Right atrium auricular region (tissue), 2 donors: ENCODE data around the gene BRD3OS. TPM values are rescaled to one million over a fixed set of nuclear protein-coding genes. Genes with fewer than 3 reads are reported as not detected.

Experiments used
- DNase-seq: peaks from one replicate; pipeline ENCODE4 v3.0.0-alpha.2; 2019; ENCODE audit warnings: low spot score
- H3K27ac ChIP-seq, 2 donors: fragments of 200-600 bp; sonication (generic); 1 replicate in 1 of 2; 2 replicates in 1 of 2; pipeline ENCODE4 v1.5.1; 2016 to 2019
- H3K27me3 ChIP-seq, 2 donors: fragments of 200-600 bp; sonication (generic); one replicate each; pipeline versions ENCODE4 v1.5.1 to v1.6.0; 2017 to 2019
- H3K36me3 ChIP-seq: fragments of 200-600 bp; sonication (generic); one replicate; pipeline ENCODE4 v1.5.1; 2016
- H3K4me1 ChIP-seq, 2 donors: fragments of 200-600 bp; sonication (generic); one replicate each; pipeline versions ENCODE4 v1.5.1 to v1.6.0; 2017 to 2019
- H3K4me3 ChIP-seq, 2 donors: fragments of 200-600 bp; sonication (generic); 1 replicate in 1 of 2; 2 replicates in 1 of 2; pipeline ENCODE4 v1.5.1; 2017 to 2019; ENCODE audit warnings: mild to moderate bottlenecking in 1 of 2, moderate library complexity in 1 of 2
- H3K9me3 ChIP-seq, 2 donors: fragments of 200-600 bp; sonication (generic); one replicate each; pipeline ENCODE4 v1.5.1; 2019
- CTCF ChIP-seq, 2 donors: fragments of 200-600 bp; sonication (generic); IDR thresholded peaks; one replicate each; pipeline ENCODE4 v1.5.1; 2019; ENCODE audit warnings: antibody characterized with exemption in 2 of 2
- total RNA-seq, 2 donors: library from RNA; depleted of rRNA; stranded (reverse); fragments of >200 nt; gene quantifications; one replicate each; pipeline ENCODE4 v1.1.0, GENCODE V29; 2016

Gene BRD3OS
- total RNA-seq, 2 donors from 2014 or later, result 7.8 to 11.2 TPM

- no peak for DNase-seq
- no peak for TF ChIP-seq CTCF (IDR thresholded peaks at IDR 0.05)
- no peaks in the 10 kb centered on the region for H3K9me3 ChIP-seq
Observed at GRCh38 chr9:134007150-134007549, 18.1 kb upstream of the BRD3OS start.

GRCh38 chr9:134007571-134007970 is 17.7 kb upstream of the BRD3OS start:
- no peak for DNase-seq
- Histone ChIP-seq H3K9me3 (no peaks in the 10 kb centered on the region), H3K27ac (no peak overlapping the region), H3K36me3 (no peaks in the 10 kb centered on the region), H3K4me3 (no peak overlapping the region), H3K4me1 (no peaks in the 10 kb centered on the region), H3K27me3 (no peaks in the 10 kb centered on the region)
- no peak for TF ChIP-seq CTCF (IDR thresholded peaks at IDR 0.05)

More at GRCh38 chr9:134007150-134007549, 18.1 kb upstream of the BRD3OS start:
- H3K36me3 ChIP-seq, result no peaks in the 10 kb centered on the region
- H3K4me1 ChIP-seq, result no peaks in the 10 kb centered on the region
- H3K27me3 ChIP-seq, result no peaks in the 10 kb centered on the region
- H3K4me3 ChIP-seq, result no peak overlapping the region
- H3K27ac ChIP-seq, result no peak overlapping the region

- no peaks in the 10 kb centered on the region for H3K9me3 ChIP-seq
- no peak for DNase-seq
- H3K27ac ChIP-seq, result no peak overlapping the region
- H3K27me3 ChIP-seq, result no peaks in the 10 kb centered on the region
- no peak for TF ChIP-seq CTCF (IDR thresholded peaks at IDR 0.05)
- H3K4me1 ChIP-seq, result no peaks in the 10 kb centered on the region
- no peak overlapping the region for H3K4me3 ChIP-seq
- no peaks in the 10 kb centered on the region for H3K36me3 ChIP-seq
Observed at GRCh38 chr9:134010310-134011173, 14.7 kb upstream of the BRD3OS start.

- Histone ChIP-seq H3K27ac (no peak overlapping the region), H3K9me3 (no peaks in the 10 kb centered on the region), H3K36me3 (no peaks in the 10 kb centered on the region), H3K27me3 (no peaks in the 10 kb centered on the region), H3K4me1 (no peaks in the 10 kb centered on the region), H3K4me3 (no peak overlapping the region)
- DNase-seq, result no peak
- no peak for TF ChIP-seq CTCF (IDR thresholded peaks at IDR 0.05)
Observed at GRCh38 chr9:134011401-134011800, 13.9 kb upstream of the BRD3OS start.

- no peak for TF ChIP-seq CTCF (IDR thresholded peaks at IDR 0.05)
- H3K27me3 ChIP-seq, result no peaks in the 10 kb centered on the region
- H3K4me3 ChIP-seq, result no peak overlapping the region
- H3K36me3 ChIP-seq, result no peaks in the 10 kb centered on the region
- no peak overlapping the region for H3K27ac ChIP-seq
- DNase-seq, result no peak
- H3K4me1 ChIP-seq, result no peaks in the 10 kb centered on the region
- no peaks in the 10 kb centered on the region for H3K9me3 ChIP-seq
Observed at GRCh38 chr9:134014946-134015345, 10.3 kb upstream of the BRD3OS start.
